Measurements from ENCODE around the gene GJB6. TPM values are rescaled to one million over a fixed set of nuclear protein-coding genes. Genes with fewer than 3 reads are reported as not detected.
A peak's percentile ranks its signal among the peaks of the same experiment; 100 is the strongest.
"Not testable (repeated sequence)": the region's sequence is repeated elsewhere in the genome, so short reads cannot be mapped to it uniquely, and the experiment has no call there.

GJB6 gene
- total RNA-seq (2014; rRNA removed; shearing (Covaris generic)) (not detected in 2 replicates), polyA plus RNA-seq (2016; fragmentation: Nextera tagmentation; extraction: Ambion mirVana) (not detected in 2 replicates)
- long read RNA-seq = 0 reads

DNA sequence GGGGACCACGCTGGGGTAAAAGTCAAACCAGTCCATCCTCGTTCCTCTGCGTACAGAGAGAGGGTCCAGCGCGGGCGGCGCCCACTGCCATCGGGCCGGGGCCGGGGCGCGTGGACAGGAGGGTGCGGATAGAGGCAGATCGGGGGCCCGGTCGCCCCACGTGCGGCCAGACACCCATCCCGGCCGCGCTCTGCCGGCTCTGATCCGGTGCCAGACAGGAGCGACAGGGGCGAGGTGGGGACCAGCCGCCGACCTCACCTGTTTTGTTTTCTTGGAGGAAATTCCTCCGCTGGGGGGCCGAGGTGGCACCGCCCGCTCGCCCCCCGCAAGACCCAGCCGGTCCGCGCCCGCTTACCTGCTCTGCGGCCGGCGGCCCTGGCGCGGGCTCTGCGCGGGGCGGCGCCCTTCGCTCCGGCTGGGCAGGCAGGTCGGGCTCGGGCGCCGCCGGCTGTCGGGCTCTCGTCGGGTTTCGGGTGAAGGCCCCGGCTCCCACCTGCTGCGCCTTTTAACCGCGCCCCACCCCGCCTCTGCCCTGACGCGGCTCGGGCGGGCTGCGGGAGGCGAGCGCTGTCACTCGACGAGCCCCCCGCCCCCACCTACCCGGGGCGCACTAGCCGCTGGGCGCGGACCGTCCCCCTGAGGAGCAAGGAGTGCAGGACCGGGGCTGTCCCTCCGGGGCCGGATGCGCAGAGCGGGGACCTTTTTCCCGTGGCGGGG, at the start of gene GJB6:
Gene GJB6, minus strand, starts transcription at position 481 of the 717 bp plus-strand sequence. CDS start 8,839 bp downstream, outside the sequence.
- ATAC-seq = peak; percentile 88
- peak within 1 kb of the TSS; percentile 73 for H3K4me3 Mint-ChIP-seq
- DNase-seq (ENCODE audit: low spot score) = peak; percentile 81
- no peaks in the 10 kb centered on the region for H3K9me2 ChIP-seq (ENCODE audit: insufficient read depth)
- no peak within 1 kb of the TSS for H3K27ac ChIP-seq (ENCODE audit: low read depth)
- H3K27me3 ChIP-seq (ENCODE audit: insufficient read depth) = peaks cover 79% of the 10 kb centered on the region
- H3K4me3 ChIP-seq = peak within 1 kb of the TSS; percentile 69
- no peaks in the 10 kb centered on the region for H3K79me2 ChIP-seq (replicated peaks; ENCODE audit: insufficient read depth)
- peaks cover 56% of the 10 kb centered on the region for H3K27me3 Mint-ChIP-seq (ENCODE audit: insufficient read depth, low read depth, poor library complexity)
- no peaks in the 10 kb centered on the region for H3F3A ChIP-seq (replicated peaks; ENCODE audit: low read depth)
- H3K36me3 ChIP-seq (ENCODE audit: insufficient read depth) = no peaks in the 10 kb centered on the region
- peak within 1 kb of the TSS; percentile 89 for H3K4me2 ChIP-seq
- no peak within 1 kb of the TSS for H3K27ac Mint-ChIP-seq
- peaks cover 5% of the 10 kb centered on the region; the same call in 1 of the 2 replicates for H4K20me1 ChIP-seq (replicated peaks; ENCODE audit: insufficient read depth)
- H3K4me1 ChIP-seq (ENCODE audit: insufficient read depth) = peaks cover 9% of the 10 kb centered on the region; the same call in 1 of the 2 replicates
- peak; percentile 35 for TF ChIP-seq EZH2 (IDR thresholded peaks at IDR 0.05; ENCODE audit: low read depth, unreplicated experiment)
- peak; percentile 68 for TF ChIP-seq EZH2phosphoT487 (IDR thresholded peaks at IDR 0.05; ENCODE audit: unreplicated experiment)
- no peak for TF ChIP-seq ZNF114 (CRISPR knock-in tag; IDR thresholded peaks at IDR 0.05)
- TF ChIP-seq JUNB (IDR thresholded peaks at IDR 0.05; ENCODE audit: unreplicated experiment) = no peak
- H3K9me3 Mint-ChIP-seq = no peaks in the 10 kb centered on the region
- no peaks in the 10 kb centered on the region for H3K36me3 Mint-ChIP-seq (ENCODE audit: low read depth)
- H3K4me1 Mint-ChIP-seq = peaks cover 11% of the 10 kb centered on the region
- H2AFZ ChIP-seq = peak within 1 kb of the TSS; percentile 84

- H3F3A ChIP-seq (replicated peaks; ENCODE audit: low read depth); H3K9me2 ChIP-seq (ENCODE audit: insufficient read depth); H3K9me3 Mint-ChIP-seq; H3K27me3 ChIP-seq (ENCODE audit: insufficient read depth); H3K4me1 ChIP-seq (ENCODE audit: insufficient read depth); H3K27me3 Mint-ChIP-seq (ENCODE audit: insufficient read depth, low read depth, poor library complexity); H3K36me3 Mint-ChIP-seq (ENCODE audit: low read depth); H3K79me2 ChIP-seq (replicated peaks; ENCODE audit: insufficient read depth); ATAC-seq; H3K27ac Mint-ChIP-seq; H3K4me3 ChIP-seq; H2AFZ ChIP-seq; H3K27ac ChIP-seq (ENCODE audit: low read depth); H3K4me1 Mint-ChIP-seq; H3K4me3 Mint-ChIP-seq; H3K4me2 ChIP-seq; H4K20me1 ChIP-seq (replicated peaks; ENCODE audit: insufficient read depth); H3K36me3 ChIP-seq (ENCODE audit: insufficient read depth); DNase-seq (ENCODE audit: low spot score): not testable (repeated sequence)
Observed at GRCh38 chr13:20276901-20277300, 44.8 kb upstream of the GJB6 start.

DNA sequence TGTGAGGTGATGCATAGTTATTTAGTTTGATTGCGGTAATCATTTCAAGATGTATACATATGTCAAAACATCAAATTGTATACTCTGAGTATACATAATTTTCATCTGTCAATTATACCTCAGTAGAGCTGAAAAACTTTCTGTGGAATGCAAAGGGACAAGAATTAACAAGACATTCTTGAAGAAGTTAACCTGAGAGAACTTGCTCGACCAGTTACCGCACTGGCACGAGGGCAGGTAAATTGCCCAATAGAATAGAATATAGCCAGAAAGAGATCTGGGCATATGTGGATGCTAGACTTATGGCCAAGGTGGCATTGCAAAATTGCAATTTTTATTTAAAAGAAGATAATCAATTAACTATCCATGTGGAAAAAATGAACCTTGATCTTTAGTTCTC, 42.3 kb upstream of the GJB6 start:
- Mint-ChIP-seq H3K4me3 (no peak overlapping the region), H3K4me1 (no peaks in the 10 kb centered on the region), H3K27ac (no peak overlapping the region), H3K9me3 (peaks cover 3% of the 10 kb centered on the region; the same call in 1 of the 3 replicates), H3K27me3 (ENCODE audit: insufficient read depth, low read depth, poor library complexity) (no peaks in the 10 kb centered on the region), H3K36me3 (ENCODE audit: low read depth) (no peaks in the 10 kb centered on the region)
- no peaks in the 10 kb centered on the region; the same call in 1 of the 2 replicates for H4K20me1 ChIP-seq (replicated peaks; ENCODE audit: insufficient read depth)
- H3F3A ChIP-seq (replicated peaks; ENCODE audit: low read depth) = no peaks in the 10 kb centered on the region
- ATAC-seq (no peak), DNase-seq (ENCODE audit: low spot score) (no peak)
- H2AFZ ChIP-seq = no peak overlapping the region
- no peaks in the 10 kb centered on the region for H3K27me3 ChIP-seq (ENCODE audit: insufficient read depth)
- H3K4me3 ChIP-seq = no peak overlapping the region
- no peak overlapping the region for H3K27ac ChIP-seq (ENCODE audit: low read depth)
- H3K79me2 ChIP-seq (replicated peaks; ENCODE audit: insufficient read depth) = no peaks in the 10 kb centered on the region
- no peaks in the 10 kb centered on the region for H3K4me1 ChIP-seq (ENCODE audit: insufficient read depth)
- no peaks in the 10 kb centered on the region for H3K36me3 ChIP-seq (ENCODE audit: insufficient read depth)
- no peaks in the 10 kb centered on the region; the same call in 1 of the 2 replicates for H3K9me2 ChIP-seq (ENCODE audit: insufficient read depth)
- no peak overlapping the region for H3K4me2 ChIP-seq
- TF ChIP-seq STAT1 (IDR thresholded peaks at IDR 0.05; ENCODE audit: unreplicated experiment) = no peak
- TF ChIP-seq ETS1 (IDR thresholded peaks at IDR 0.05) = no peak
- no peak for TF ChIP-seq NANOG (IDR thresholded peaks at IDR 0.05; ENCODE audit: borderline replicate concordance)
- TF ChIP-seq JUNB (IDR thresholded peaks at IDR 0.05; ENCODE audit: unreplicated experiment) = no peak
- no peak for TF ChIP-seq EZH2phosphoT487 (IDR thresholded peaks at IDR 0.05; ENCODE audit: unreplicated experiment)
- TF ChIP-seq ZNF331 (CRISPR knock-in tag; IDR thresholded peaks at IDR 0.05; ENCODE audit: low read depth) = no peak
- TF ChIP-seq EZH2 (IDR thresholded peaks at IDR 0.05; ENCODE audit: low read depth, unreplicated experiment) = no peak
- no peak for TF ChIP-seq CREB1 (CRISPR knock-in tag; IDR thresholded peaks at IDR 0.05; ENCODE audit: low read depth)
- TF ChIP-seq REST (IDR thresholded peaks at IDR 0.05; ENCODE audit: unreplicated experiment) = no peak
- TF ChIP-seq POLR2AphosphoS5 (IDR thresholded peaks at IDR 0.05; ENCODE audit: low read depth) = no peak
- TF ChIP-seq ZNF114 (CRISPR knock-in tag; IDR thresholded peaks at IDR 0.05) = no peak
